Right ventricle myocardium inferior (tissue), 1 donor: Measurements from ENCODE around the gene HMSD. TPM values are rescaled to one million over a fixed set of nuclear protein-coding genes. Genes with fewer than 3 reads are reported as not detected.
"Not testable (repeated sequence)": the region's sequence is repeated elsewhere in the genome, so short reads cannot be mapped to it uniquely, and the experiment has no call there.

Experiments
- ATAC-seq: fragments of 200-7000 bp; cut with Tn5 transposase; one replicate; pipeline ENCODE4 v1.9.1; 2020; ENCODE audit warnings: mild to moderate bottlenecking, moderate library complexity
- DNase-seq: peaks from one replicate; pipeline ENCODE4 v3.0.0; 2021; ENCODE audit errors: missing footprints
- intact Hi-C: fragments of 100-400 bp; cut with DNase I; formaldehyde crosslinking; loops from one replicate; pipeline ENCODE4 v1.11.0; 2022
- long read RNA-seq: library from polyadenylated mRNA; unstranded; transcript quantifications from one replicate; pipeline ENCODE4 v2.0.0, GENCODE V29; 2021
- total RNA-seq: library from RNA; stranded (reverse); fragmentation: NEBNext Ultra II Directional; extraction: Animal tissue kit (Norgen Biotek cat#: 25700); gene quantifications from one replicate; pipeline ENCODE4 v1.2.1, GENCODE V29; 2021
- donor health status: DM: no; HTN: yes; CAD: no; lungs with severe emphysema.

The HMSD gene
- not detected for total RNA-seq
- long read RNA-seq: 0 reads

GRCh38 chr18:63949068-63949737 lies at the start of gene HMSD:
HMSD (plus strand) TSS chr18:63949301; CDS start chr18:63953456, 4,155 bp downstream.
- ATAC-seq (peak; percentile 90), DNase-seq (peak; percentile 81)
- intact Hi-C loops: no loop called here

- no peak for ATAC-seq
- intact Hi-C loops: no loop called here
- DNase-seq: no peak
These were observed 45.1 kb upstream of the HMSD start for GRCh38 chr18:63903851-63904570.

- ATAC-seq: no peak
- DNase-seq: no peak
- intact Hi-C loops: no loop called here
These were observed 44.4 kb upstream of the HMSD start for GRCh38 chr18:63904694-63905093.

DNA sequence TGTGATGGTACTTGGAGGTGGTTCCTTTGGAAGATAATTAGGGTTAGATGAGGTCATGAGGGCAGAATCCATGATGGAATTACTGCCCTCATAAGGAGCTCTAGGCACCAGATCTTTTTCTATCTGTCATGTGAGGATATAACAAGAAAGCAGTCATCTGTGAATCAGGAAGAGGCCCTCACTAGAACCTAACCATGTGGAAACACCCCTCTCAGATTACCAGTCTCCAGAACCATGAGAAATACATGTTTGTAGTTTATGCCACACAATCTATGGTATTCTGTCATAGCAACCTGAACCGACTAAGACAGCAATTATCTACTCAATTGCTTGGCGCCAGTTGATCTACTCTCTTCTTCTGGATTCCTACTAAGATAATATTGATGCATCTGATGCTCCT lies 43.7 kb upstream of the HMSD start:
- DNase-seq (no peak), ATAC-seq (no peak)
- intact Hi-C loops: no loop called here

DNA sequence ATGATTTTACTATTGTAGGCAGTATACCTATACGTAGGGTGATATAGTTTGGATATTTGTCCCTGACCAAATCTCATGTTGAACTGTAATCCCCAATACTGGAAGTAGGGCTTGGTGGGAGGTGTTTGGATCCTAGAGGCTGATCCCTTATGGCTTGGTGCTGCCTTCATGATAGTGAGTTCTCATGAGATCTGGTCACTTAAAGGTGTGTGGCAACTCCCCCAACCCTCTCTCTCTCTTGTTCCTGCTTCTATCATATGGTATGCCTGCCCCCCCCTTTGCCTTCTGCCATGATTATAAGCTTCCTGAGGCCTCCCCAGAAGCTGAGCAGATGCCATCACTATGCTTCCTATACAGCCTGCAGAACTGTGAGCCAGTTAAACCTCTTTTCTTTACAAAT lies 43.0 kb upstream of the HMSD start:
- intact Hi-C loops: no loop called here
- ATAC-seq (no peak), DNase-seq (no peak)

- no peak for ATAC-seq
- intact Hi-C loops: no loop called here
These were observed 41.4 kb upstream of the HMSD start, which contains the start of gene SERPINB10 for GRCh38 chr18:63907664-63908063. SERPINB10 (plus strand) TSS chr18:63907958; CDS start chr18:63915511, 7,553 bp downstream.

DNA sequence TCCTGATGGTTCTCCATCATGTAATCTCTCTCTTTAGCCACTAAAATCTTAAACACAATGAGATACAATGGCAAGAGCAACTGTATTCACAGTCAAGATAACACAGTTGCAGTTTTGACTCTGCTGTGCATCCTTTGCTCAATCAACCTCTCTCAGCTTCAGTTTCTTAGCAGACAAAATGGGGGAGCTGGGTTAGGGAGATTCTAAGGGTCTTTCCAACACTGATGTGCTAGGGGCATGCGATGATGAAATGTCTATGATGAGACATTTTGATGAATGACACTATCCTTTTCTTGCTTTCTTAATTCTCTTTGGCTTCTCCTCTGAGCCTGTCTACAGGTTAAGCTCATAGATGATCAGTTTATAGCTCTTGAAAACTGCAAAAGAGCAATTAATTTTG lies 40.2 kb upstream of the HMSD start:
- ATAC-seq: no peak
- DNase-seq: no peak
- intact Hi-C loops: no loop called here

More at GRCh38 chr18:63907664-63908063, 41.4 kb upstream of the HMSD start, which contains the start of gene SERPINB10:
- no peak for DNase-seq

DNA sequence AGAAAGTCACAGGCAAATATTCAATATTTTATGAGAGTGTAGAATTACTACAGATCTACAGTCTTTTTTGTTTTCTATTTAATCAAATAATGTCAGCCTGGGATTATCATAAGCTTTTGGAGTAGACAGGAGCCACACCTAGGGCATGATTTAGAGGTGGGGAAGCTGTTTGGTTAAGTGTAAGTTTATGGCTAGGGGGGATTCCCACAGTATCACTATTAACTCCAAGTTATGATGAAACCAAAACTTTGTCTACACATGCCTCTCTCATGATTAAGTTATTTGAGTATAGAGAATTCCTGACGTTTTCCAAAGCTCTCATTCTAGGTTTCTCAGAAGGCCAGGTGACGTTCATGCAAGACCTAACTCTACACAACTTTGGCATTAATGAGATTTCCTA lies 39.2 kb upstream of the HMSD start:
- intact Hi-C loops: no loop called here
- ATAC-seq: no peak
- DNase-seq: no peak

DNA sequence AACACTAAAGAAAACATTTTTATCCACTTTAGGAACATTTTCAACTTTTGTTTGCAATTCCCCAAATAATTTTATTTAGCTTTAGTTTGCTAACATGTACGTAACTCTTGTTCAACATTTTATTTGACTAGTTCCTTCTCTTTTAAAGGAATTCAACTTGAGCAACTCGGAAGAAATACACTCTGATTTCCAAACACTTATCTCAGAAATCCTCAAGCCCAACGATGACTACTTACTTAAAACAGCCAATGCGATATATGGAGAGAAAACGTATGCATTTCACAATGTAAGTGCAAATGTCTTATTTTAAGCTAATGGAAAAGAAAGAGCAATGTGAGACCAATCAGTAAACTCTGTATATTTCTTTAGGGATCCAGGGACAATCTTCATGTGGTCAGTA lies 31.3 kb upstream of the HMSD start:
- intact Hi-C loops: no loop called here
- ATAC-seq: no peak
- no peak for DNase-seq

DNA sequence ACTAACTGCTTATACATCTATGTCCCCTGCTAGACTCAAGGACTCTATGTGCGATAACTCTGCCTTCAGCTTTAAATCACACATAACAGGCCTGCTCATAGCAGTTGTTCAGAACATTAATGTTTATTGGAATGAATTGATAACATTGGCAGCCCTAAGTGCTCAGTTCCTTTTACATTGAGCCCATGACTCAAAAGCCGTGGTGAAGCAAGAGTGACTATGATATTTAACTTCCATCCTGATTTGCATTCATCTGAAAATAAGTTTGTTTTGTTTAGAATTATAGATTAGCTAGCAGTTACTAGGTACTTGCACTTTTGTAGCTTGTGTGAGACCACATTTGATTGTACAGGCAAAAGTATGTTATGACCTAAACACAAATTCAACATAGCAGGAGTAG lies 27.1 kb upstream of the HMSD start:
- no peak for ATAC-seq
- DNase-seq: no peak
- intact Hi-C loops: no loop called here

GRCh38 chr18:63924551-63924950 lies 24.6 kb upstream of the HMSD start:
- intact Hi-C loops: no loop called here
- no peak for ATAC-seq
- DNase-seq: no peak

GRCh38 chr18:63928331-63928730 lies 20.8 kb upstream of the HMSD start:
- no peak for ATAC-seq
- DNase-seq: no peak
- intact Hi-C loops: no loop called here

GRCh38 chr18:63929369-63929768 lies 19.7 kb upstream of the HMSD start:
- ATAC-seq, DNase-seq, intact Hi-C loops: not testable (repeated sequence)

- DNase-seq (no peak), ATAC-seq (no peak)
- intact Hi-C loops: no loop called here
These were observed 18.2 kb upstream of the HMSD start for GRCh38 chr18:63930773-63931354.

DNA sequence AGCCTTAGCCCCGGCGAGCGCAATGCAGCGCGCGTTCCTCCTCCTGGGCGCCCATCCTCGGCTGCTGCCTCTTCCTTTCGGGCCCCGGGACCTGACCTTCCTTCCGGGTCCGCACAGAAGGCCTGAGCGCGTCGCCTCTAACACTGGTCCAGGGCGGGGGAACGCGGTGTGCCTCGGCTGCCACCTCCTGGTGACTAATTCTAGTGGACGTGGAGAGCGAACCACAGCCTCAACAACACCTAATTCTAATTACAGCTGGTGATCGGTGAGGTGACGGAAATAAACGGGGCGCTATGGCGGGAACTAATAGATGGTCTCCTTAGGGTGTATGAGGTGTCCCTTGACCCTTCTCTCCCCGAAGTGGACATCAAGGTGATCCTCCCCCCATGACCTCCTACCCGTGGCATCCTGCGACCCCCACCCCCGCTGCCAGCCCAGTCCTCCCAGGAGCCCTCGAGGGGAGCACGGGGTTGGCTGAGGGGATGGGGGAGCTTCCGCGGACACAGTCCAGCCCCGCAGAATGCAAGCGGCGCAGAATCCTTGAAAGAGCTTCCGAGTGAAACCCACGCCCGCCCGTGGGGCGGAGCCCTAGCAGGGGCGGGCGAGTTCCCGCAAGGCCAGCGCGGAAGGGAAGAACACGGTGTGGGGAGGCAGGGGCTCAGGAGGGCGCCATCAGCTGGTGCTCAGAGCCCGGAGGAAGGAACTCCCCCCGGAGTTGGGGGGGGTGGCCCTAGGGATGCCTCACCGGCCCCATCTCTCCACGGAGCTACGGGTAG lies 12.8 kb upstream of the HMSD start:
- ATAC-seq: peak; percentile 99
- intact Hi-C loops: loop anchor here (1.0 to 2.0 kb wide), 2 partner anchors 112 to 418 kb away; no protein-coding TSS in a partner anchor

DNA sequence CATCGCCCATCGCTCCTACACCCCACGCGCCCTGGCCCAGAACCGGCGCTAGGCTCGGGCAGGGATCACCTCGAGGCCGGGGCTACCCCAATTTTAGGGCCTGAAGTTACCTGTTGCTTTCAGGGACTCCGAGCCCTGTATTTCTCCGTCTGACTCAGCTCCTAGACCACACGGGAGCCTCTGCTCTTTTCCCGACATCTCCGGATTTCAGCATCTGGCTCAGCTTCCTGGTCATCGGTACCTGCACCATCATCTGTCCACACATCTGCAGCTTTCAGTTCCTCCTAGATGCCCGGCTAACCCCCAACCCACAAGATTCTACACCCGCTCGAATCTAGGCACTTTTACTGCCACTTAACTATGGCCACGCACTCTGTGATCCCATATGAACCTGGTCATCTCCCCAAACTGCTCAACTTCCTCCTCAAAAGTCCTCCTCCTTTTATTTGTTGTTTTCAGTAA lies 12.1 kb upstream of the HMSD start:
- intact Hi-C loops: loop anchor here (1.0 to 2.0 kb wide), 2 partner anchors 113 to 418 kb away; no protein-coding TSS in a partner anchor
- ATAC-seq: no peak
- DNase-seq: no peak

More for the DNA sequence above, 12.8 kb upstream of the HMSD start:
- peak; percentile 96 for DNase-seq

- no peak for ATAC-seq
- DNase-seq: no peak
- intact Hi-C loops: no loop called here
These were observed 9.1 kb upstream of the HMSD start for GRCh38 chr18:63940008-63940407.

- DNase-seq, intact Hi-C loops, ATAC-seq: not testable (repeated sequence)
These were observed 8.5 kb upstream of the HMSD start for GRCh38 chr18:63940543-63941050.
